Hematopoietic multipotent progenitor cell treated with erythropoietin and hydrocortisone succinate and interleukin-3 and kit ligand, for 4 days (in vitro differentiated cells): Measurements from ENCODE around the gene SPTBN5.

Experiments used
- DNase-seq: peaks from one replicate; pipeline ENCODE4 v3.0.0-alpha.2; 2015

Gene SPTBN5

GRCh38 chr15:41820791-41821423, 72.9 kb downstream of the SPTBN5 start:
- DNase-seq = no peak

DNA sequence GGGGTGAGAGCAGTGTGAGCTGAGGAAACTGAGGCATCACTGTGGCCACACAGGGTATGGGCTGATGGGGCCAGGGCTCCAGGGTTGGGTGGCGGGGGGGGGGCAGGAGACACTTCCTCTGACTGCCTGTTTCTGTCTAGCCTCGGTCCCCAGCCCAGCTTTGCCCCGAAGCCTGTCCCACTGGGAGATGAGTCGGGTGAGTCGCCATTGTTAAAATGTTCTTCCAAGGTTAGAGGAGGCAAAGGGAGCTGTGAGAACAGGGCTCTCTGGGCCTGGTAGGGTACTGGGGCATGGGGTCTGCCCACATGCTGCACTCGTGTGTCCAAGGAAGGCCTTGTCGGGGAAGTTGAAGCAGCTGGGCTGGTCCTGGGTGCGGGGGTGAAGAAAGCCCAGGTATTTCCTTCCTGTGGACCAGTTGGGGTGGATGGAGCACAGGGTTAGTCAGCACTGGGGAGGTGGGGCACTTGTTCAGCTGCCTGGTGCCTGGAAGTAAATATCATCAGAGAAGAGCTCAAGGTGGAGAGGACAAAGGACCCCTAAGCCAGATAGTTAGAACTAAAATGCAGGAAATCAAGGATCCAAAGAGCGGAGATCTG, 74.3 kb downstream of the SPTBN5 start:
- no peak for DNase-seq

DNA sequence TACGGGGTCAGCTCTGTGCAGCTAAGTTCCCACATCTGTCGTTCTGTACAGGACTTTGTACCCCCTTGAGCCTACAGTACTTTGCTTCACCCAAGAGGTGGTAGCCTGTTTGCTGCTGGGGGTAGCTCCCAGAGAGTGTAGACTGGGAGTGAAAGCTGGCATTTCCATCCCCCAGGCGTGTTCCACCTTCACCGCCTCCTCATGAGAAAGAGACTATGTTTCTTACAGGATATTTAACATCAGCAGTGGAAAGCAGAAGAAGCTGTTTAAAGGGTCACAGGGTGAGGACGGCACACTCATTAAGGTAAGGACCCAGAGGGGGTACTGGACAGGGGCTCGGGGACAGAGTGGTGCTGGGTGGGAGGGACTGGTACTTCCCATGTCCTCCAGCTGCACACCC, 76.1 kb downstream of the SPTBN5 start:
- DNase-seq = no peak

- no peak for DNase-seq
These were observed 76.5 kb downstream of the SPTBN5 start for GRCh38 chr15:41817327-41817726.

- no peak for DNase-seq
These were observed 77.1 kb downstream of the SPTBN5 start for GRCh38 chr15:41816788-41817187.

- DNase-seq = no peak
These were observed 79.3 kb downstream of the SPTBN5 start for GRCh38 chr15:41814534-41814933.

GRCh38 chr15:41813426-41813825, 80.4 kb downstream of the SPTBN5 start:
- DNase-seq = no peak

GRCh38 chr15:41812820-41813375, 81.0 kb downstream of the SPTBN5 start:
- no peak for DNase-seq

GRCh38 chr15:41811432-41812195, 82.2 kb downstream of the SPTBN5 start:
- DNase-seq = peak; percentile 92

DNA sequence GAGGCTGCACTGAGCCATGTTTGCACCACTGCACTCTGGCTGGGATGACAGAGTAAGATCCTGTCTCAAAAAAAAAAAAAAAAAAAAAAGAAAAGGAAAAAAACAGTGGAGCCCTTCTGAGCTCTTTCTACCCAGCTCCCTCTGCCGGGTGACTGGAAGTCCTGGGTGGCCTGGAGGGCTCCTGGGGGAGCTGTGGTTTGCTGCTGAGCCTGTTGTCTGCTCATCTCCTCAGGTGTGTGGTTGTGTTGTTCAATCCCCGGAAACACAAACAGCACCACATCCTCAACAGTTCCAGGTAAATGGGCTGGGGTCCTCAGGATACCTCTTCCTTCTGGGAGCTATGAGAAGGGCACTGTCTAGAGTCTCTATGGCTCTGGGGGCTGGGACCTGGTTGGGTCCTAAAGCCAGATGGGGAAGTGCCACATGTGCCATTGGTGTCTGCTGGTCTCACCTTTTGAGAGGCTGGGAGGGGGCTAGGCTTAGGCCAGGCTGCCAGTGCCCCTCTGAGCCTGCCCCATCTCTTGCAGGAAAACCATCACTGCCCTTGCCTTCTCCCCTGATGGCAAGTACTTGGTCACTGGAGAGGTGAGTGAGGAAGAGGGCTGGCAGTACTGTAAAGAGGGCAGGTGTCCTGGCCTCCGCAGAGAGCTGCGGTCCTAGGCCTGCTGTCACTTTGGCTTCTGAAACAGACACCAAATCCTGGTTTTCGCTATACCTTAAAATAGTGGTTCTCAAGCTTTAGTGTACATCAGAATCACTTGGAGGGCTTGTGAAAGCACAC, 83.0 kb downstream of the SPTBN5 start:
- DNase-seq = no peak

GRCh38 chr15:41809526-41810220, 84.2 kb downstream of the SPTBN5 start:
- DNase-seq = peak; percentile 68

GRCh38 chr15:41809121-41809520, 84.7 kb downstream of the SPTBN5 start:
- DNase-seq = no peak

DNA sequence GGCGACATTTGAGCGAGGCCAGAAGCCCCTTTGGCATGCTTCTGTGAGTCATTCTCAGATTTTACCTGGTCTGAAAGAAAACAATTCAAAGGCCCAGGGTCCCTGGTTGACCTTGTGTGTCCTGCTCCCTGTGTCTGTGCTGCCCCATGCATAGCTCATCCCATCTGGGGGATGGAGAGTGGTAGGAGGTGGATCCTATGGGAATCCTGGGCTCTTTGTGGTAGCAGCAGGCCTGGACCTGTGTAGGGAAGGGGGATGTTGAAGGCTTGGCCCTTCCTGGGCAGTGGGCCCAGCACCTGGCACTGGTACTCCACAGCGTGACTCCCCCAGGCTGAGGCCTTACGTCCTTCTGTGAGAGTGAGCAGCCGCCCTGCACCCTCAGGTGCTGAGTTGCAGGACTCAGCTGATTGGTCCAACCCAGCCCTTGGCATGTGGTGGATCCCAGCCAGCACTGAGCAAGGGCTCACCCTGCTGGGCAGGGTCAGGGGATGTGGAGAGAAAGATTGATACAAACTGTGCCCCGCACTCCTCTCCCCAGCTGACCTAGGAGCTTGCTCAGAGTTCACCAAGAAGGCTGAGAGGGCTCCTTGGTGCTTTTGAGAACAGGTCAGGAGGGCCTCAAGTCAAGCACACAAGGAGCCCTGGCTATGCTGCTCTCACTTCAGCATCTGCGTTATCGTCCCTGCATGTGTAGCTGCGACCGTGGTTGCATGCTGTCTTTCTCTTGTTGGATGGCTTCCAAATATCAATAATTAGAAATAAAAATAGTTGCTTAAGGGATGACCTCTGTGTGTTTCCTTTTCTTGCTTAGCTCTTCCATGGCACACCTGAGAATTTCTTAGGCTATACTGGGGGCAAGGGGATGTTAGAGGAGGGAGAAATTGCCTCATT, 87.3 kb downstream of the SPTBN5 start:
- DNase-seq = peak; percentile 38

DNA sequence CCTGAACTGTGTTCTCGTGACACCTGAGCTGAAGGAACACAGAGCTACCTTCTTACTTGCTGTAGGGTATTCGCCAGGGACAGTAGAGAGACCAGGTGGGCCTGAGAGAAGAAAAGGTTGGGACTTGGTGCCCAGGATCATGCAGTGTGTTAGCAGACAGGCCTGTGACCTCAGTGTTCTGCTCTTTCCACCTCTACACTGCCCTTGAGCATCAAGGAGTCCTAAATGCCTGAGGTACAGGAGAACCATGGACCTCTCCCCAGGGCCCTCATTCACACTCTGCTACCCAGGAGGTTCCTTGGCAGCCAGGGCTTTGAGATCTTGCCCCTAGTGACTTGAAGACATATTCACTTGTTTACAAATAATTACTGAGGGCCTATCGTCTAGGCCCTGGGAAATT, 88.1 kb downstream of the SPTBN5 start:
- no peak for DNase-seq

- DNase-seq = no peak
These were observed 88.8 kb downstream of the SPTBN5 start for GRCh38 chr15:41804916-41805666.

DNA sequence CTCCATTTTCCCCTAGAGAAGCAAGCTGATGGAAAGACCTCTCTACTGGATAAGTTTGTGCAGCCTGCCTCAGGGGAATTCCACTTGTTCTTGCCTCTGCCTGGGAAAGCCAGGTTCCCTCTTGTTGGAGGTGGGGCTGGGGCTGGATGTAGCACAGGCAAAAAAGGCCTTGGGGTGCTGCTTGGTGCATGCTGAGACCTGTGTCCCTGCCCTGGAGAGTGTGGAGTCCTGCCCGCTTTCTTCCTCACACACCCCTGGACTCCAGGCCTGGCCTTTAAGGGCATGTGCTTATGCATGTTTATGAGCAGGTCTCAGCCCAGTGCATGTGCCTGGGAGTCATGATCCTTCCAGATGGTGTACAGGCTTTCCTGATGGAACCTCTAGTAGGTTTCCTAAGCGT, 89.5 kb downstream of the SPTBN5 start:
- DNase-seq = no peak

DNA sequence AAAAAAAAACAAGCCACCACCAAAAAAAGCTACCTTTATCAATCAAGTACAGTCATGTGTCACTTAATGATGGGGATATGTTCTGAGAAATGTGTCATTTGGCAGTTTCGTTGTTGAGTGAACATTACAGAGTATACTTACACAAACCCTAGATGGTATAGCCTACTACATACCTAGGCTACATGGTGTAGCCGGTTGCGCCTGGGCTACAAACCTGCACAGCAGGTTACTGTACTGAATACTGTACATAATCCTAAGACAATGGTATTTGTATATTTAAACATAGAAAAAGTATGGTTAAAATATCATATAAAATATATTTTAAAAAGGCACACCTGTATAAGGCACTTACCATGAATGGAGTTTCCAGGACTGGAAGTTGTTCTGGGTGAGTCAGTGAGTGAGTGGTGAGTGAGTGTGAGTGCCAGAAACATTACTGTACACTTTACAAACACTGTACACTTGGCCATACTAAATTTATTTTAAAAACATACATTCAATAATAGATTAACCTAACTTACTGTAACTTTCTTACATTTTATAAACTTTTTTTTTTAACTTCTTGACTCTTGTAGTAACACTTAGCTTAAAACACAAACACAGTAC, 91.9 kb downstream of the SPTBN5 start:
- no peak for DNase-seq

DNA sequence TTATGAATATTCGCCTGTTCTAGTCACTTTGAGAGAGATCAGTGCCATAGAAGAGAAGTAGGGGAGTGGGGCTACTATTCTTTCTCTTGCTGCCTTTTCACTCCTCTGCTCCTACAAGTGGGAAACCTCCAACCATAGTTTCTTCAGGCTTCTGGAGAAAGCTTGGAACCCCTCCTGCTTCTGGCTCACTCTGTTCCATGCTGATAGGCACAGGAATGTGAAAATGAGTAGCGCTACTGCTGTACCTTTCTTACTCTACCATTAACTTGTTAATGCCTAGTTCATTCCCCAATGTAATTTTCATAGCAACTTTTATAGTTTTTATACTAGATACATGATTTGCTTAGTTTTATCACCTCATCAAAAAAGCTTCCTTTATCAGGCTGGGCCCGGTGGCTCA, 92.7 kb downstream of the SPTBN5 start:
- DNase-seq = no peak

GRCh38 chr15:41799488-41799805, 94.4 kb downstream of the SPTBN5 start:
- no peak for DNase-seq
